ENCODE data around the gene PSMB5.

- TF ChIP-seq, protein P1, sequence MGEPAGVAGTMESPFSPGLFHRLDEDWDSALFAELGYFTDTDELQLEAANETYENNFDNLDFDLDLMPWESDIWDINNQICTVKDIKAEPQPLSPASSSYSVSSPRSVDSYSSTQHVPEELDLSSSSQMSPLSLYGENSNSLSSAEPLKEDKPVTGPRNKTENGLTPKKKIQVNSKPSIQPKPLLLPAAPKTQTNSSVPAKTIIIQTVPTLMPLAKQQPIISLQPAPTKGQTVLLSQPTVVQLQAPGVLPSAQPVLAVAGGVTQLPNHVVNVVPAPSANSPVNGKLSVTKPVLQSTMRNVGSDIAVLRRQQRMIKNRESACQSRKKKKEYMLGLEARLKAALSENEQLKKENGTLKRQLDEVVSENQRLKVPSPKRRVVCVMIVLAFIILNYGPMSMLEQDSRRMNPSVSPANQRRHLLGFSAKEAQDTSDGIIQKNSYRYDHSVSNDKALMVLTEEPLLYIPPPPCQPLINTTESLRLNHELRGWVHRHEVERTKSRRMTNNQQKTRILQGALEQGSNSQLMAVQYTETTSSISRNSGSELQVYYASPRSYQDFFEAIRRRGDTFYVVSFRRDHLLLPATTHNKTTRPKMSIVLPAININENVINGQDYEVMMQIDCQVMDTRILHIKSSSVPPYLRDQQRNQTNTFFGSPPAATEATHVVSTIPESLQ (CRISPR knock-in tag; IDR thresholded peaks at IDR 0.05) = no peak
- TF ChIP-seq, protein P2, sequence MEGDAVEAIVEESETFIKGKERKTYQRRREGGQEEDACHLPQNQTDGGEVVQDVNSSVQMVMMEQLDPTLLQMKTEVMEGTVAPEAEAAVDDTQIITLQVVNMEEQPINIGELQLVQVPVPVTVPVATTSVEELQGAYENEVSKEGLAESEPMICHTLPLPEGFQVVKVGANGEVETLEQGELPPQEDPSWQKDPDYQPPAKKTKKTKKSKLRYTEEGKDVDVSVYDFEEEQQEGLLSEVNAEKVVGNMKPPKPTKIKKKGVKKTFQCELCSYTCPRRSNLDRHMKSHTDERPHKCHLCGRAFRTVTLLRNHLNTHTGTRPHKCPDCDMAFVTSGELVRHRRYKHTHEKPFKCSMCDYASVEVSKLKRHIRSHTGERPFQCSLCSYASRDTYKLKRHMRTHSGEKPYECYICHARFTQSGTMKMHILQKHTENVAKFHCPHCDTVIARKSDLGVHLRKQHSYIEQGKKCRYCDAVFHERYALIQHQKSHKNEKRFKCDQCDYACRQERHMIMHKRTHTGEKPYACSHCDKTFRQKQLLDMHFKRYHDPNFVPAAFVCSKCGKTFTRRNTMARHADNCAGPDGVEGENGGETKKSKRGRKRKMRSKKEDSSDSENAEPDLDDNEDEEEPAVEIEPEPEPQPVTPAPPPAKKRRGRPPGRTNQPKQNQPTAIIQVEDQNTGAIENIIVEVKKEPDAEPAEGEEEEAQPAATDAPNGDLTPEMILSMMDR (IDR thresholded peaks at IDR 0.05) = no peak
- TF ChIP-seq, protein P3, sequence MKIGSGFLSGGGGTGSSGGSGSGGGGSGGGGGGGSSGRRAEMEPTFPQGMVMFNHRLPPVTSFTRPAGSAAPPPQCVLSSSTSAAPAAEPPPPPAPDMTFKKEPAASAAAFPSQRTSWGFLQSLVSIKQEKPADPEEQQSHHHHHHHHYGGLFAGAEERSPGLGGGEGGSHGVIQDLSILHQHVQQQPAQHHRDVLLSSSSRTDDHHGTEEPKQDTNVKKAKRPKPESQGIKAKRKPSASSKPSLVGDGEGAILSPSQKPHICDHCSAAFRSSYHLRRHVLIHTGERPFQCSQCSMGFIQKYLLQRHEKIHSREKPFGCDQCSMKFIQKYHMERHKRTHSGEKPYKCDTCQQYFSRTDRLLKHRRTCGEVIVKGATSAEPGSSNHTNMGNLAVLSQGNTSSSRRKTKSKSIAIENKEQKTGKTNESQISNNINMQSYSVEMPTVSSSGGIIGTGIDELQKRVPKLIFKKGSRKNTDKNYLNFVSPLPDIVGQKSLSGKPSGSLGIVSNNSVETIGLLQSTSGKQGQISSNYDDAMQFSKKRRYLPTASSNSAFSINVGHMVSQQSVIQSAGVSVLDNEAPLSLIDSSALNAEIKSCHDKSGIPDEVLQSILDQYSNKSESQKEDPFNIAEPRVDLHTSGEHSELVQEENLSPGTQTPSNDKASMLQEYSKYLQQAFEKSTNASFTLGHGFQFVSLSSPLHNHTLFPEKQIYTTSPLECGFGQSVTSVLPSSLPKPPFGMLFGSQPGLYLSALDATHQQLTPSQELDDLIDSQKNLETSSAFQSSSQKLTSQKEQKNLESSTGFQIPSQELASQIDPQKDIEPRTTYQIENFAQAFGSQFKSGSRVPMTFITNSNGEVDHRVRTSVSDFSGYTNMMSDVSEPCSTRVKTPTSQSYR (CRISPR knock-in tag; IDR thresholded peaks at IDR 0.05) = no peak
- TF ChIP-seq NR2C2 (CRISPR knock-in tag; IDR thresholded peaks at IDR 0.05) = no peak
- TF ChIP-seq USF1 (CRISPR knock-in tag; IDR thresholded peaks at IDR 0.05) = no peak
- TF ChIP-seq STAT6 (CRISPR knock-in tag; conservative IDR thresholded peaks at IDR 0.05; ENCODE audit: low read depth) = no peak
Measured at GRCh38 chr14:23066368-23066767, 31.7 kb upstream of the PSMB5 start.
